Epithelial cell of esophagus (primary cell): ENCODE data around the gene PHLDB1.

Experiments used
- DNase-seq: peaks from one replicate; pipeline ENCODE4 v3.0.0; 2010; ENCODE audit warnings: low read depth
- H3K4me3 ChIP-seq: 2 replicates; pipeline ENCODE4 v1.5.1; 2011; ENCODE audit warnings: mild to moderate bottlenecking, low read length, control low read depth
- CTCF ChIP-seq: IDR thresholded peaks from 2 replicates; pipeline ENCODE4 v1.5.1; 2011; ENCODE audit warnings: low read depth, mild to moderate bottlenecking, low read length, control low read depth, inconsistent platforms; ENCODE audit not compliant: insufficient read depth; ENCODE audit errors: missing control alignments

The PHLDB1 gene

GRCh38 chr11:118625976-118626375 lies 18.6 kb downstream of the PHLDB1 start:
- TF ChIP-seq CTCF: no peak
- DNase-seq: no peak
- H3K4me3 ChIP-seq: no peak overlapping the region

- no peak overlapping the region for H3K4me3 ChIP-seq
- TF ChIP-seq CTCF: no peak
- DNase-seq: no peak
Measured at GRCh38 chr11:118627566-118627965, 20.2 kb downstream of the PHLDB1 start.

GRCh38 chr11:118628031-118628430 lies 20.6 kb downstream of the PHLDB1 start:
- no peak for DNase-seq
- no peak overlapping the region for H3K4me3 ChIP-seq
- TF ChIP-seq CTCF: no peak

- no peak for TF ChIP-seq CTCF
- DNase-seq: no peak
- H3K4me3 ChIP-seq: no peak overlapping the region
Measured at GRCh38 chr11:118628432-118628831, 21.0 kb downstream of the PHLDB1 start.

GRCh38 chr11:118628861-118629549 lies 21.6 kb downstream of the PHLDB1 start:
- H3K4me3 ChIP-seq: no peak overlapping the region
- no peak for DNase-seq
- no peak for TF ChIP-seq CTCF

- peak; percentile 65 for DNase-seq
- TF ChIP-seq CTCF: no peak
- no peak overlapping the region for H3K4me3 ChIP-seq
Measured at GRCh38 chr11:118629761-118630661, 22.6 kb downstream of the PHLDB1 start.
